A549 (cell line): ENCODE data around the gene PLEKHA6.

ENCODE experiments used
- EP300 ChIP-seq, 2 experiments: fragments of >200 bp; sonication (Bioruptor Twin); formaldehyde crosslinking; IDR thresholded peaks; 2 replicates in 1 of 2; 3 replicates in 1 of 2; pipeline ENCODE4 v1.6.1; 2016 to 2017
- MAFK ChIP-seq: fragments of 450-650 bp; IDR thresholded peaks from 2 replicates; pipeline ENCODE4 v1.6.1; 2014; ENCODE audit not compliant: partially characterized antibody

- TF ChIP-seq EP300 (IDR thresholded peaks at IDR 0.05) (no peak), MAFK (no peak)
These were observed 55.7 kb downstream of the PLEKHA6 start for GRCh38 chr1:204304067-204304466.
